T-cell (primary cell): ENCODE measurements around the gene TLX3. TPM values are rescaled to one million over a fixed set of nuclear protein-coding genes. Genes with fewer than 3 reads are reported as not detected.
A peak's percentile ranks its signal among the peaks of the same experiment; 100 is the strongest.

Experiments used
- ATAC-seq, 4 experiments: fragments of 200-7000 bp in 3 of 4; fragments of 150-1000 bp in 1 of 4; cut with Tn5 transposase; replicated peaks in 1 of 4; 1 replicate in 3 of 4; 2 replicates in 1 of 4; pipeline ENCODE4 v1.10.0; 2021; ENCODE audit warnings: moderate library complexity in 3 of 4, mild to moderate bottlenecking in 2 of 4, moderate number of reproducible peaks in 1 of 4
- CTCF ChIA-PET, 2 donors: fragments of 300-600 bp; sonication (Branson Sonifier 250); formaldehyde crosslinking; loops; one replicate each; lab custom pipeline; 2022; ENCODE audit warnings: antibody characterized with exemption in 2 of 2; lab: Charles Lee
- POLR2A ChIA-PET, 2 donors: fragments of 300-600 bp; sonication (Branson Sonifier 250); formaldehyde crosslinking; loops; one replicate each; lab custom pipeline; 2022; ENCODE audit warnings: antibody characterized with exemption in 2 of 2; lab: Charles Lee
- DNase-seq, 35 experiments: peaks; one replicate each; pipeline versions ENCODE4 v3.0.0 to v3.0.0-alpha.2; 2013 to 2023
- H3K27ac ChIP-seq: one replicate; pipeline ENCODE4 v1.5.1; 2013; ENCODE audit warnings: low read length
- H3K27me3 ChIP-seq, 2 experiments: replicated peaks in 1 of 2; 1 replicate in 1 of 2; 2 replicates in 1 of 2; pipeline versions ENCODE4 v1.6.1 to v1.7.0; 2013; ENCODE audit warnings: low read length in 1 of 2, mixed read lengths in 1 of 2; ENCODE audit not compliant: control insufficient read depth in 2 of 2, insufficient read depth in 2 of 2; ENCODE audit errors: extremely low read depth in 1 of 2
- H3K36me3 ChIP-seq, 2 donors: 1 replicate in 1 of 2; 2 replicates in 1 of 2; pipeline versions ENCODE4 v1.6.1 to v1.7.0; 2013; ENCODE audit warnings: low read length in 1 of 2; ENCODE audit not compliant: control insufficient read depth in 2 of 2, insufficient read depth in 1 of 2; ENCODE audit errors: extremely low read depth in 1 of 2
- H3K4me1 ChIP-seq, 2 experiments: 1 replicate in 1 of 2; 2 replicates in 1 of 2; pipeline versions ENCODE4 v1.6.1 to v1.7.0; 2013; ENCODE audit warnings: low read length in 2 of 2, mixed read lengths in 1 of 2; ENCODE audit not compliant: insufficient read depth in 2 of 2, control insufficient read depth in 1 of 2; ENCODE audit errors: extremely low read depth in 1 of 2
- H3K4me3 ChIP-seq, 2 donors: 1 replicate in 1 of 2; 2 replicates in 1 of 2; pipeline versions ENCODE4 v1.5.1 to v1.7.0; 2013; ENCODE audit warnings: mild to moderate bottlenecking in 2 of 2, low read length in 1 of 2, moderate library complexity in 1 of 2; ENCODE audit not compliant: control insufficient read depth in 1 of 2; ENCODE audit errors: extremely low read depth in 1 of 2
- H3K9me3 ChIP-seq: 2 replicates; pipeline ENCODE4 v1.7.0; 2013
- H3K27ac Mint-ChIP-seq, 2 donors: one replicate each; pipeline ENCODE4 v1.8.0; 2020 to 2021; ENCODE audit warnings: mild to moderate bottlenecking in 2 of 2, mixed read lengths in 2 of 2
- H3K27me3 Mint-ChIP-seq, 2 donors: one replicate each; pipeline ENCODE4 v1.8.0; 2021 to 2022; ENCODE audit warnings: mixed read lengths in 2 of 2
- H3K36me3 Mint-ChIP-seq: one replicate; pipeline ENCODE4 v1.8.0; 2021; ENCODE audit warnings: mixed read lengths
- H3K4me1 Mint-ChIP-seq, 3 donors: one replicate each; pipeline ENCODE4 v1.8.0; 2020 to 2022; ENCODE audit warnings: mixed read lengths in 3 of 3, mild to moderate bottlenecking in 1 of 3
- H3K4me3 Mint-ChIP-seq, 3 donors: one replicate each; pipeline ENCODE4 v1.8.0; 2020 to 2022; ENCODE audit warnings: mild to moderate bottlenecking in 3 of 3, mixed read lengths in 3 of 3, moderate library complexity in 3 of 3
- H3K9me3 Mint-ChIP-seq, 3 donors: one replicate each; pipeline ENCODE4 v1.8.0; 2020 to 2022; ENCODE audit warnings: mixed read lengths in 3 of 3
- WGBS: methylation state at CpG from one replicate; pipeline ENCODE4 v1.1.5; 2013; ENCODE audit warnings: missing lambda C conversion rate; ENCODE audit not compliant: insufficient coverage; 5-methylcytosine and 5-hydroxymethylcytosine counted together
- total RNA-seq, 35 experiments: library from RNA in 6 of 35; stranded (reverse) in 6 of 35; fragments of 120-200 nt in 1 of 35; gene quantifications; one replicate each; pipeline versions ENCODE4 v1.2.1 to v1.2.4 and lab custom pipeline; 2013 to 2026

The TLX3 gene
- total RNA-seq, 5 donors from 2014 or later (not counting 1 experiment from before 2014, with no cell fraction given), result not detected

- Mint-ChIP-seq H3K9me3 (no peaks in the 10 kb centered on the region), H3K27me3 (peaks cover 47 to 75% of the 10 kb centered on the region in 2 donors), H3K27ac (no peak overlapping the region), H3K4me3 (peak overlapping the region in 1 of 3 donors; percentile 62), H3K4me1 (peaks cover 23 to 36% (median 28%) of the 10 kb centered on the region in 3 donors), H3K36me3 (no peaks in the 10 kb centered on the region)
- ChIA-PET CTCF (no interaction called here), POLR2A (no interaction called here)
- H3K4me3 ChIP-seq, result no peak overlapping the region
- no peak for DNase-seq
- H3K9me3 ChIP-seq, result no peaks in the 10 kb centered on the region
- H3K27me3 ChIP-seq, result peaks cover 17 to 90% of the 10 kb centered on the region in 2 experiments
- no peak overlapping the region for H3K27ac ChIP-seq
- 9% methylated on average over 105 of the region's 106 CpGs for WGBS
- peaks cover 0 to 36% of the 10 kb centered on the region in 2 experiments for H3K4me1 ChIP-seq
- ATAC-seq, result no peak
- no peaks in the 10 kb centered on the region for H3K36me3 ChIP-seq
These were observed 496 bp downstream of the TLX3 start for GRCh38 chr5:171309276-171310211.

- Mint-ChIP-seq H3K4me1 (peaks cover 23 to 38% (median 28%) of the 10 kb centered on the region in 3 donors), H3K9me3 (no peaks in the 10 kb centered on the region), H3K36me3 (no peaks in the 10 kb centered on the region), H3K27ac (no peak overlapping the region), H3K27me3 (peaks cover 41 to 75% of the 10 kb centered on the region in 2 donors), H3K4me3 (peak overlapping the region in 1 of 3 donors; percentile 62)
- ATAC-seq (no peak), DNase-seq (no peak)
- Histone ChIP-seq H3K27me3 (peaks cover 17 to 90% of the 10 kb centered on the region in 2 experiments), H3K36me3 (no peaks in the 10 kb centered on the region), H3K4me1 (peaks cover 0 to 40% of the 10 kb centered on the region in 2 experiments), H3K4me3 (no peak overlapping the region), H3K27ac (no peak overlapping the region), H3K9me3 (no peaks in the 10 kb centered on the region)
- CTCF ChIA-PET, result no interaction called here
- POLR2A ChIA-PET, result no interaction called here
- WGBS, result 9% methylated on average over 35 of the region's 41 CpGs
These were observed 1.3 kb downstream of the TLX3 start for GRCh38 chr5:171310212-171310818.

- Mint-ChIP-seq H3K27ac (no peak overlapping the region), H3K27me3 (peaks cover 38 to 74% of the 10 kb centered on the region in 2 donors), H3K36me3 (no peaks in the 10 kb centered on the region), H3K4me1 (peaks cover 24 to 39% (median 31%) of the 10 kb centered on the region in 3 donors), H3K4me3 (peak overlapping the region in 1 of 3 donors; percentile 62), H3K9me3 (no peaks in the 10 kb centered on the region)
- WGBS, result 7% methylated on average over 37 of the region's 41 CpGs
- Histone ChIP-seq H3K9me3 (no peaks in the 10 kb centered on the region), H3K27ac (no peak overlapping the region), H3K4me3 (no peak overlapping the region), H3K27me3 (peaks cover 17 to 93% of the 10 kb centered on the region in 2 experiments), H3K4me1 (peaks cover 0 to 45% of the 10 kb centered on the region in 2 experiments), H3K36me3 (no peaks in the 10 kb centered on the region)
- no peak for ATAC-seq
- no peak for DNase-seq
- ChIA-PET POLR2A (no interaction called here), CTCF (no interaction called here)
These were observed 1.8 kb downstream of the TLX3 start for GRCh38 chr5:171310819-171311321.

- CTCF ChIA-PET, result no interaction called here
- peaks cover 0 to 50% of the 10 kb centered on the region in 2 experiments for H3K4me1 ChIP-seq
- no peak overlapping the region for H3K4me3 ChIP-seq
- ATAC-seq (no peak), DNase-seq (peak in 1 of 35 experiments; percentile 6)
- Mint-ChIP-seq H3K36me3 (no peaks in the 10 kb centered on the region), H3K27me3 (peaks cover 36 to 74% of the 10 kb centered on the region in 2 donors), H3K4me1 (peaks cover 30 to 42% (median 36%) of the 10 kb centered on the region in 3 donors), H3K4me3 (peak overlapping the region in 2 of 3 donors; percentile 13 to 65), H3K9me3 (no peaks in the 10 kb centered on the region), H3K27ac (no peak overlapping the region)
- WGBS, result 2% methylated on average over 50 of the region's 74 CpGs
- no peak overlapping the region for H3K27ac ChIP-seq
- POLR2A ChIA-PET, result no interaction called here
- peaks cover 12 to 95% of the 10 kb centered on the region in 2 experiments for H3K27me3 ChIP-seq
- H3K9me3 ChIP-seq, result no peaks in the 10 kb centered on the region
- H3K36me3 ChIP-seq, result no peaks in the 10 kb centered on the region
These were observed 2.5 kb downstream of the TLX3 start for GRCh38 chr5:171311322-171312077.

- H3K36me3 Mint-ChIP-seq, result no peaks in the 10 kb centered on the region
- no peak for DNase-seq
- WGBS, result 6% methylated on average over 72 of the region's 74 CpGs
- Histone ChIP-seq H3K27ac (no peak overlapping the region), H3K9me3 (no peaks in the 10 kb centered on the region), H3K4me1 (peaks cover 0 to 46% of the 10 kb centered on the region in 2 experiments), H3K4me3 (no peak overlapping the region), H3K36me3 (no peaks in the 10 kb centered on the region), H3K27me3 (peaks cover 13 to 95% of the 10 kb centered on the region in 2 experiments)
- H3K27me3 Mint-ChIP-seq, result peaks cover 40 to 74% of the 10 kb centered on the region in 2 donors
- no peaks in the 10 kb centered on the region for H3K9me3 Mint-ChIP-seq
- POLR2A ChIA-PET, result no interaction called here
- ATAC-seq, result no peak
- H3K27ac Mint-ChIP-seq, result no peak overlapping the region
- CTCF ChIA-PET, result no interaction called here
- peak overlapping the region; percentile 32 to 65 (median 60) for H3K4me3 Mint-ChIP-seq
- H3K4me1 Mint-ChIP-seq, result peaks cover 34 to 41% (median 35%) of the 10 kb centered on the region in 3 donors
These were observed 3.3 kb downstream of the TLX3 start for GRCh38 chr5:171312129-171312974.
